ENCODE data around the gene NCOA1. TPM values are rescaled to one million over a fixed set of nuclear protein-coding genes. Genes with fewer than 3 reads are reported as not detected.
A peak's percentile ranks its signal among the peaks of the same experiment; 100 is the strongest.

The NCOA1 gene
- total RNA-seq, 2 donors from 2014 or later, result 20.1 to 22.6 TPM

- H3K27ac Mint-ChIP-seq, result no peak overlapping the region
- Histone ChIP-seq H3K4me3 (ENCODE audit: low read length) (no peak overlapping the region), H3K4me1 (ENCODE audit: control insufficient read depth, insufficient read depth, low read length) (no peaks in the 10 kb centered on the region), H3K27me3 (ENCODE audit: control insufficient read depth, insufficient read depth, low read length, poor library complexity, severe bottlenecking) (no peaks in the 10 kb centered on the region), H3K9ac (ENCODE audit: extremely low read depth, low read length, poor library complexity, severe bottlenecking) (no peak overlapping the region), H3K9me3 (ENCODE audit: control insufficient read depth, low read length) (no peaks in the 10 kb centered on the region), H3K36me3 (ENCODE audit: control insufficient read depth, insufficient read depth, low read length) (no peaks in the 10 kb centered on the region), H3K27ac (ENCODE audit: low read depth, low read length) (no peak overlapping the region)
- no peaks in the 10 kb centered on the region for H3K9me3 Mint-ChIP-seq
- no peaks in the 10 kb centered on the region for H3K4me1 Mint-ChIP-seq
- H3K36me3 Mint-ChIP-seq (ENCODE audit: low read depth), result peaks cover 3% of the 10 kb centered on the region
- H3K27me3 Mint-ChIP-seq (ENCODE audit: insufficient read depth), result no peaks in the 10 kb centered on the region
- 91% methylated on average over 1 to 4 of the region's 4 CpGs for WGBS, 2 experiments (ENCODE audit: insufficient coverage in 1 of 2, insufficient read length in 1 of 2)
- H3K4me3 Mint-ChIP-seq, result no peak overlapping the region
- TF ChIP-seq CTCF (conservative IDR thresholded peaks at IDR 0.05), result no peak
- no peak for DNase-seq
Measured at GRCh38 chr2:24697792-24698191, 206.7 kb downstream of the NCOA1 start.

GRCh38 chr2:24702800-24703199 lies 211.7 kb downstream of the NCOA1 start:
- Mint-ChIP-seq H3K36me3 (ENCODE audit: low read depth) (peaks cover 7% of the 10 kb centered on the region), H3K9me3 (no peaks in the 10 kb centered on the region), H3K27ac (peak overlapping the region; percentile 83), H3K27me3 (ENCODE audit: insufficient read depth) (no peaks in the 10 kb centered on the region), H3K4me3 (no peak overlapping the region), H3K4me1 (peaks cover 5% of the 10 kb centered on the region)
- no peaks in the 10 kb centered on the region for H3K9me3 ChIP-seq (ENCODE audit: control insufficient read depth, low read length)
- WGBS, 2 experiments (ENCODE audit: insufficient coverage in 1 of 2, insufficient read length in 1 of 2), result 83 to 89% methylated on average over 2 to 3 of the region's 3 CpGs
- H3K27ac ChIP-seq (ENCODE audit: low read depth, low read length), result no peak overlapping the region
- no peaks in the 10 kb centered on the region for H3K27me3 ChIP-seq (ENCODE audit: control insufficient read depth, insufficient read depth, low read length, poor library complexity, severe bottlenecking)
- TF ChIP-seq CTCF (conservative IDR thresholded peaks at IDR 0.05), result no peak
- H3K9ac ChIP-seq (ENCODE audit: extremely low read depth, low read length, poor library complexity, severe bottlenecking), result no peak overlapping the region
- peaks cover 7% of the 10 kb centered on the region for H3K36me3 ChIP-seq (ENCODE audit: control insufficient read depth, insufficient read depth, low read length)
- H3K4me1 ChIP-seq (ENCODE audit: control insufficient read depth, insufficient read depth, low read length), result no peaks in the 10 kb centered on the region
- no peak for DNase-seq
- H3K4me3 ChIP-seq (ENCODE audit: low read length), result no peak overlapping the region

- H3K9me3 Mint-ChIP-seq, result no peaks in the 10 kb centered on the region
- H3K4me3 ChIP-seq (ENCODE audit: low read length), result no peak overlapping the region
- H3K4me1 ChIP-seq (ENCODE audit: control insufficient read depth, insufficient read depth, low read length), result no peaks in the 10 kb centered on the region
- no peak for TF ChIP-seq CTCF (conservative IDR thresholded peaks at IDR 0.05)
- H3K36me3 Mint-ChIP-seq (ENCODE audit: low read depth), result peaks cover 7% of the 10 kb centered on the region
- WGBS, 2 experiments (ENCODE audit: insufficient coverage in 1 of 2, insufficient read length in 1 of 2), result 93 to 100% methylated on average over 1 to 4 of the region's 4 CpGs
- no peak overlapping the region for H3K27ac Mint-ChIP-seq
- peaks cover 7% of the 10 kb centered on the region for H3K36me3 ChIP-seq (ENCODE audit: control insufficient read depth, insufficient read depth, low read length)
- H3K4me3 Mint-ChIP-seq, result no peak overlapping the region
- no peaks in the 10 kb centered on the region for H3K27me3 ChIP-seq (ENCODE audit: control insufficient read depth, insufficient read depth, low read length, poor library complexity, severe bottlenecking)
- H3K9me3 ChIP-seq (ENCODE audit: control insufficient read depth, low read length), result no peaks in the 10 kb centered on the region
- DNase-seq, result no peak
- H3K9ac ChIP-seq (ENCODE audit: extremely low read depth, low read length, poor library complexity, severe bottlenecking), result no peak overlapping the region
- peaks cover 5% of the 10 kb centered on the region for H3K4me1 Mint-ChIP-seq
- no peaks in the 10 kb centered on the region for H3K27me3 Mint-ChIP-seq (ENCODE audit: insufficient read depth)
- no peak overlapping the region for H3K27ac ChIP-seq (ENCODE audit: low read depth, low read length)
Measured at GRCh38 chr2:24704692-24705091, 213.6 kb downstream of the NCOA1 start.

Data from endodermal cell (in vitro differentiated cells).